ENCODE data around the gene KCNC1. TPM values are rescaled to one million over a fixed set of nuclear protein-coding genes. Genes with fewer than 3 reads are reported as not detected.

KCNC1 gene
- polyA plus RNA-seq, 1 donor from 2014 or later: 8.9 TPM

DNA sequence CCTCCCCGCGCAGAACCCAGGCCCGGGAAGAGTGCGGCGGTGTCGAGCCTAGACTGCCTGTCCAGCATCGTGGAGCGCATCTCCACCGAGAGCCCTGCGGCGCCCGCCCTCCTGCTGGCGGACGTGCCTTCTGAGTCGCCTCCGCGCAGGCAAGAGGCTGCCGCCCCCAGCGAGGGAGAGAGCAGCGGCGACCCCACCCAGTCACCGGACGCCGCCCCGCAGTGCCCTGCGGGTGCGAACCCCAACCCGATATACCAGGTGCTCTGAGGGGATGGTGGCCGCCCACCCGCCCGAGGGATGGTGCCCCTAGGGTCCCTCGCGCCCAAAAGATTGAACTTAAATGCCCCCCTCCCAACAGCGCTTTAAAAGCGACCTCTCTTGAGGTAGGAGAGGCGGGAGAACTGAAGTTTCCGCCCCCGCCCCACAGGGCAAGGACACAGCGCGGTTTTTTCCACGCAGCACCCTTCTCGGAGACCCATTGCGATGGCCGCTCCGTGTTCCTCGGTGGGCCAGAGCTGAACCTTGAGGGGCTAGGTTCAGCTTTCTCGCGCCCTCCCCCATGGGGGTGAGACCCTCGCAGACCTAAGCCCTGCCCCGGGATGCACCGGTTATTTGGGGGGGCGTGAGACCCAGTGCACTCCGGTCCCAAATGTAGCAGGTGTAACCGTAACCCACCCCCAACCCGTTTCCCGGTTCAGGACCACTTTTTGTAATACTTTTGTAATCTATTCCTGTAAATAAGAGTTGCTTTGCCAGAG lies 13.2 kb upstream of the KCNC1 start:
- Histone ChIP-seq H3K79me2 (replicated peaks; ENCODE audit: insufficient read depth, low read length) (no peaks in the 10 kb centered on the region), H3K4me3 (ENCODE audit: low read length) (peak overlapping the region; percentile 25), H3K9me2 (ENCODE audit: insufficient read depth, low read length) (no peaks in the 10 kb centered on the region), H3K9me3 (ENCODE audit: low read length) (no peaks in the 10 kb centered on the region), H2AFZ (ENCODE audit: low read depth, low read length) (no peak overlapping the region), H3K27ac (ENCODE audit: low read length) (no peak overlapping the region), H3F3A (ENCODE audit: insufficient read depth, low read length, poor library complexity, severe bottlenecking) (no peaks in the 10 kb centered on the region), H4K20me1 (ENCODE audit: insufficient read depth) (no peaks in the 10 kb centered on the region), H3K27me3 (ENCODE audit: insufficient read depth, low read depth, low read length) (peaks cover 82% of the 10 kb centered on the region), H3K9ac (ENCODE audit: low read length) (no peak overlapping the region), H3K4me2 (ENCODE audit: low read length) (no peak overlapping the region), H3K36me3 (ENCODE audit: insufficient read depth, low read length) (no peaks in the 10 kb centered on the region)
- TF ChIP-seq TAF1 (IDR thresholded peaks at IDR 0.05; ENCODE audit: low read depth) (no peak), EZH2 (IDR thresholded peaks at IDR 0.05; ENCODE audit: borderline replicate concordance, insufficient read depth, low read length, poor library complexity, severe bottlenecking) (peak; percentile 46)

DNA sequence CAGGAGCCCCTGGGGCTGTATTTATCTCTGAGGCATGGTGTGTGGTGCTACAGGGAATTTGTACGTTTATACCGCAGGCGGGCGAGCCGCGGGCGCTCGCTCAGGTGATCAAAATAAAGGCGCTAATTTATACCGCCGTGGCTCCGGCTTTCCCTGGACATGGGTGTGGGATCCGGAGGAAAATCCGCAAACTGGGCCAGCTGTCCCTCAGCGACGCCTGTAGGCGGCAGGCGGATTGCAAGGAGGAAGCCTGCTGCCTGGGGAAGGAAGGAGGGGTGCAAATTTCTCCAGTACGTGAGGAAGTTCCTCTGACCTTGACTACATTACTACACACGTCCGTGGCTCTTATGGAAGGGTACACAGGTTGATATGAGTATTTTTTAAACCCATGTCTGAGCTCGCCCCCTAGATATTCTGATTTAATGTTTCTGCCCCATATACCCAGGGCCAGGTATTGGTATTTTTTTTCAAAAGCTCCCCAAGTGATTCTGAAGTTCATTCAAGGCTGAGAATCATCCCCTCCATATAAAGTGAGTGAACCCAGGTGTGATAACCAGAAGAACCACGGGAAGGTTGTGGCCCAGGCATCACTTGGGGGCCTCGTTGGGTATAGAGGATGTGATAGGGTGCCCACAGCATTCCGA lies 12.5 kb upstream of the KCNC1 start:
- Histone ChIP-seq H3K4me2 (ENCODE audit: low read length) (no peak overlapping the region), H3K27me3 (ENCODE audit: insufficient read depth, low read depth, low read length) (peaks cover 75% of the 10 kb centered on the region), H3K27ac (ENCODE audit: low read length) (no peak overlapping the region), H3K9ac (ENCODE audit: low read length) (no peak overlapping the region), H3K79me2 (replicated peaks; ENCODE audit: insufficient read depth, low read length) (no peaks in the 10 kb centered on the region), H3K9me3 (ENCODE audit: low read length) (no peaks in the 10 kb centered on the region), H3K4me3 (ENCODE audit: low read length) (no peak overlapping the region), H2AFZ (ENCODE audit: low read depth, low read length) (no peak overlapping the region), H3K9me2 (ENCODE audit: insufficient read depth, low read length) (no peaks in the 10 kb centered on the region), H3F3A (ENCODE audit: insufficient read depth, low read length, poor library complexity, severe bottlenecking) (no peaks in the 10 kb centered on the region), H4K20me1 (ENCODE audit: insufficient read depth) (no peaks in the 10 kb centered on the region), H3K36me3 (ENCODE audit: insufficient read depth, low read length) (no peaks in the 10 kb centered on the region)
- TF ChIP-seq POLR2AphosphoS5 (IDR thresholded peaks at IDR 0.05): no peak
- TF ChIP-seq RAD21 (conservative IDR thresholded peaks at IDR 0.05): no peak
- no peak for TF ChIP-seq EZH2 (IDR thresholded peaks at IDR 0.05; ENCODE audit: borderline replicate concordance, insufficient read depth, low read length, poor library complexity, severe bottlenecking)
- TF ChIP-seq, protein P1, sequence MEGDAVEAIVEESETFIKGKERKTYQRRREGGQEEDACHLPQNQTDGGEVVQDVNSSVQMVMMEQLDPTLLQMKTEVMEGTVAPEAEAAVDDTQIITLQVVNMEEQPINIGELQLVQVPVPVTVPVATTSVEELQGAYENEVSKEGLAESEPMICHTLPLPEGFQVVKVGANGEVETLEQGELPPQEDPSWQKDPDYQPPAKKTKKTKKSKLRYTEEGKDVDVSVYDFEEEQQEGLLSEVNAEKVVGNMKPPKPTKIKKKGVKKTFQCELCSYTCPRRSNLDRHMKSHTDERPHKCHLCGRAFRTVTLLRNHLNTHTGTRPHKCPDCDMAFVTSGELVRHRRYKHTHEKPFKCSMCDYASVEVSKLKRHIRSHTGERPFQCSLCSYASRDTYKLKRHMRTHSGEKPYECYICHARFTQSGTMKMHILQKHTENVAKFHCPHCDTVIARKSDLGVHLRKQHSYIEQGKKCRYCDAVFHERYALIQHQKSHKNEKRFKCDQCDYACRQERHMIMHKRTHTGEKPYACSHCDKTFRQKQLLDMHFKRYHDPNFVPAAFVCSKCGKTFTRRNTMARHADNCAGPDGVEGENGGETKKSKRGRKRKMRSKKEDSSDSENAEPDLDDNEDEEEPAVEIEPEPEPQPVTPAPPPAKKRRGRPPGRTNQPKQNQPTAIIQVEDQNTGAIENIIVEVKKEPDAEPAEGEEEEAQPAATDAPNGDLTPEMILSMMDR (IDR thresholded peaks at IDR 0.05; ENCODE audit: poor library complexity, severe bottlenecking): peak; percentile 33
- TF ChIP-seq, protein P2, sequence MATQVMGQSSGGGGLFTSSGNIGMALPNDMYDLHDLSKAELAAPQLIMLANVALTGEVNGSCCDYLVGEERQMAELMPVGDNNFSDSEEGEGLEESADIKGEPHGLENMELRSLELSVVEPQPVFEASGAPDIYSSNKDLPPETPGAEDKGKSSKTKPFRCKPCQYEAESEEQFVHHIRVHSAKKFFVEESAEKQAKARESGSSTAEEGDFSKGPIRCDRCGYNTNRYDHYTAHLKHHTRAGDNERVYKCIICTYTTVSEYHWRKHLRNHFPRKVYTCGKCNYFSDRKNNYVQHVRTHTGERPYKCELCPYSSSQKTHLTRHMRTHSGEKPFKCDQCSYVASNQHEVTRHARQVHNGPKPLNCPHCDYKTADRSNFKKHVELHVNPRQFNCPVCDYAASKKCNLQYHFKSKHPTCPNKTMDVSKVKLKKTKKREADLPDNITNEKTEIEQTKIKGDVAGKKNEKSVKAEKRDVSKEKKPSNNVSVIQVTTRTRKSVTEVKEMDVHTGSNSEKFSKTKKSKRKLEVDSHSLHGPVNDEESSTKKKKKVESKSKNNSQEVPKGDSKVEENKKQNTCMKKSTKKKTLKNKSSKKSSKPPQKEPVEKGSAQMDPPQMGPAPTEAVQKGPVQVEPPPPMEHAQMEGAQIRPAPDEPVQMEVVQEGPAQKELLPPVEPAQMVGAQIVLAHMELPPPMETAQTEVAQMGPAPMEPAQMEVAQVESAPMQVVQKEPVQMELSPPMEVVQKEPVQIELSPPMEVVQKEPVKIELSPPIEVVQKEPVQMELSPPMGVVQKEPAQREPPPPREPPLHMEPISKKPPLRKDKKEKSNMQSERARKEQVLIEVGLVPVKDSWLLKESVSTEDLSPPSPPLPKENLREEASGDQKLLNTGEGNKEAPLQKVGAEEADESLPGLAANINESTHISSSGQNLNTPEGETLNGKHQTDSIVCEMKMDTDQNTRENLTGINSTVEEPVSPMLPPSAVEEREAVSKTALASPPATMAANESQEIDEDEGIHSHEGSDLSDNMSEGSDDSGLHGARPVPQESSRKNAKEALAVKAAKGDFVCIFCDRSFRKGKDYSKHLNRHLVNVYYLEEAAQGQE (IDR thresholded peaks at IDR 0.05; ENCODE audit: borderline replicate concordance): no peak
